Fibroblast of skin of left quadriceps (primary cell): ENCODE data around the gene CENPVL2.
"Not testable (repeated sequence)": the region's sequence is repeated elsewhere in the genome, so short reads cannot be mapped to it uniquely, and the experiment has no call there.

Experiments
- DNase-seq, 2 experiments: peaks; one replicate each; pipeline ENCODE4 v3.0.0-alpha.2; 2013; ENCODE audit warnings: low read depth in 2 of 2

CENPVL2 gene

DNA sequence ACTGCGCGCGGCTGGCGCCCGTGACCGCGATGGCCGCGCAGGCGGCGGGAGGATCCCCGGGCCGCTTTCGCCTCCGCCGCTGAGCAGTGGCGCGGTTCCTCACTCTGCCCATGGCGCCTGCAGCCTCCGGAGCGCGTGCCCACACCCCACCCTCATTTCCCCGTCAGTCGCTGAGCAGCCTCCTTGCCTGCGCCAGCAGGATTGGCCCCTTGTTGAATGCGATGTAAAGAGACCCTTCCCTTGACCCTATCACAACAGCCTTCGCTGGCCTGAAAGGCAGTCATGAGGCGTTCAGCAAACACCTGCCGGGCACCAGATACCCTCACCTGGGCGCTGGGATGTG, at the start of gene CENPVL2:
CENPVL2 (minus strand) TSS at position 112 of the 343 bp plus-strand sequence; CDS start at position 112, 0 bp downstream.
- DNase-seq = not testable (repeated sequence)

DNA sequence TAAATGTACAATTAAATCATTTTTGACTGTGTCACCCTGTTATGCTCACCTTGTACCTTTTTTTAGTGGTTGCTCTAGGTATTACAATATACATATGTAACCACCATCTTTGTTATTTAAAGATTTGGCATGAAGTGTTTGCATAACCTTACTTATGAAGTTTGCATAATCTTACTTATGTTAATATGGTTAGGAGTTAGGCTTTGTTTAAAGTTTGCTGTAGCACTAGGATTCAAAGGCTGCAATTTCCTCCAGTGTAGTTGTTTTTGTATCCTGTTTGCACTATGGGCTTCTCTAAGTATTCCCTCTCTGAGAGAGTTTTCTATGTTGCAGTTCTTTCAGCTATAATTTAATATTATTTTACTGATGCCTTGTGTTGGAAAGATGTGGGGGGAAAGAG, 45.6 kb upstream of the CENPVL2 start:
- no peak for DNase-seq

DNA sequence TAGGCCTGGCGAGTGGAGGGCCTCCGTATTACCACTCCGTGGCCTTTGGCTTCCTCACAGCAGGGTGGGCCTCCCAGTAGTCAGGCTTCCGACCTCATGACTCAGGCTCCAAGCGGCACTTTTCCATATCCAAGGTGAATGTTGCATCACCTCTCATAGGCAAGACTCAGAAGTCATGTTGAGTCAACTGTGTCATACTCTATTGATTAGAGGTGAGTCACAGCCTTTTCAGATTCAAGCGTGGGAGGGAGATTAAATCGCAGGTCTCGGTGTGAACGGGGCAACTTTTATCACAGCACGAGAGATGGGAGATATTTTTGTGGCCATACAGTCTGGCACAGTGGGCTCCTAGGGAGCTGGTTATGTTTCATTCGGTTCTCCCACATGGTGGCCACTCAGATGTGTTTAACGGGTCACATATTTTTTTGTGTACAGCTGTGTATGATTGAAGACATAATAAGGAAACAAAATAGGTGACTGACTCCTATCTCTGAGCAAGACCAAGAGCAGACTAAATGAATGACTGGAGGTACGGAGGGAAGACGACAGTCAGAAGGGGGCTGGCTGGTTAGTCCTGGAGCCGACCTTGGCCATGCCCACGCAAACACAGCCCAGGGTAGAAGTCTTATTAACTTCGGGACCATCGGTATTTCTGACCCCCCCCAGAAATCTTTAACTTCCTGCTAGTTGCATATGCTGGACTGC, 30.5 kb upstream of the CENPVL2 start:
- not testable (repeated sequence) for DNase-seq

DNA sequence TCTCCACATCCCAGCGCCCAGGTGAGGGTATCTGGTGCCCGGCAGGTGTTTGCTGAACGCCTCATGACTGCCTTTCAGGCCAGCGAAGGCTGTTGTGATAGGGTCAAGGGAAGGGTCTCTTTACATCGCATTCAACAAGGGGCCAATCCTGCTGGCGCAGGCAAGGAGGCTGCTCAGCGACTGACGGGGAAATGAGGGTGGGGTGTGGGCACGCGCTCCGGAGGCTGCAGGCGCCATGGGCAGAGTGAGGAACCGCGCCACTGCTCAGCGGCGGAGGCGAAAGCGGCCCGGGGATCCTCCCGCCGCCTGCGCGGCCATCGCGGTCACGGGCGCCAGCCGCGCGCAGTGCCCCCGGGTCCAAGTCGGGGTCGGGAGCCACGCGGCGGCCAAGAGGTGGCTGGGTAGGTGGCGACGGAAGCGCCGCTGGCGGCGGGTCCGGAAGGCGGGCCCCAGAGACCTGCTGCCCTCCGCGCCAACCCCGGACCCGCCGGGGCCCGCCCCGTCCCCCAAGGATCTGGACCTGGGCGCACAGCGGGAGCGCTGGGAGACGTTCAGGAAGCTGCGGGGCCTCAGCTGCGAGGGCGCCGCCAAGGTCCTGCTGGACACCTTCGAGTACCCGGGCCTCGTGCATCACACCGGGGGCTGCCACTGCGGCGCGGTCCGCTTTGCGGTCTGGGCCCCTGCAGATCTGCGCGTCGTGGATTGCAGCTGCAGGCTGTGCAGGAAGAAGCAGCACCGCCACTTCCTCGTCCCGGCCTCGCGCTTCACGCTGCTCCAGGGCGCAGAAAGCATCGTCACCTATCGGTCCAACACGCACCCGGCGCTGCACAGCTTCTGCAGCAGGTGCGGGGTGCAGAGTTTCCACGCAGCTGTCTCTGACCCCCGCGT, 27.9 kb upstream of the CENPVL2 start, which contains the start of gene CENPVL1:
CENPVL1 (plus strand) TSS at position 236 of the 888 bp plus-strand sequence; CDS start at position 236, 0 bp downstream.
- not testable (repeated sequence) for DNase-seq

DNA sequence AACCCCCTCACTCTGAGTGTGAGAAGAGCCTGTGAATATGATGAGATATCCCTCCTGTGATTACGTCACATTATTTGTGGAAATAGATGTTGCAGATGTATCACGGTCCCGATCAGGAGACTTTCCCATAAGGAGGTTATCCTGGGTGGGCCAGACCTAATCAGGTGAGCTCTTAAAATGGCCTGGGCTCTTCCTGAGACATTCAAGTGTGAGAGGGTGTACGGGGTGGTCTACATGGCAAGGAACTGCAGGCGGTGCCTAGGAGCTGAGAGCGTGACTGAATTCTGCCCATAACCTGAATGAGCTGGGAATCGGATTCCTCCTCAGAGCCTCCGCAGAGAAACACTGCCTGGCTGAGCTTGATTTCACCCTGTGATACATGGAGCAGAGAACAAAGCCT, 14.8 kb upstream of the CENPVL2 start:
- no peak for DNase-seq

DNA sequence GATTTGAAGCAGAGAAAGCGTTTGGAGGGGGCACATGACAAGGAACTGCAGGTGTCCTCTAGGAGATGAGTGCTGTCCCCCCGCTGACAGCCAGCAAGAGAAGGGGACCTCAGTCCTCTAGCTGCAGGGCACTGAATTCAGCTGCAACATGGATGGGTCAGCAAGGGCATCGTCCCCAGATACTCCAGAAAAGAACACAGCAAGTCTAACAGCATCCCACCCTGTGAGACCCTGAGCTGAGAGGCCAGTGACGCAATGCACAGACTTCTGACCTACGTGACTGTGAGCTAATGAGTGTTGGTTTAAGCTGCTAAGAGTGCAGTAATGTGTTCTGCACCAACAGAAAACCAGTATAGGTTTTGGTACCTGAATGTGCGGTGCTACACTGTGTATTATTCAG, 11.6 kb upstream of the CENPVL2 start:
- no peak for DNase-seq

DNA sequence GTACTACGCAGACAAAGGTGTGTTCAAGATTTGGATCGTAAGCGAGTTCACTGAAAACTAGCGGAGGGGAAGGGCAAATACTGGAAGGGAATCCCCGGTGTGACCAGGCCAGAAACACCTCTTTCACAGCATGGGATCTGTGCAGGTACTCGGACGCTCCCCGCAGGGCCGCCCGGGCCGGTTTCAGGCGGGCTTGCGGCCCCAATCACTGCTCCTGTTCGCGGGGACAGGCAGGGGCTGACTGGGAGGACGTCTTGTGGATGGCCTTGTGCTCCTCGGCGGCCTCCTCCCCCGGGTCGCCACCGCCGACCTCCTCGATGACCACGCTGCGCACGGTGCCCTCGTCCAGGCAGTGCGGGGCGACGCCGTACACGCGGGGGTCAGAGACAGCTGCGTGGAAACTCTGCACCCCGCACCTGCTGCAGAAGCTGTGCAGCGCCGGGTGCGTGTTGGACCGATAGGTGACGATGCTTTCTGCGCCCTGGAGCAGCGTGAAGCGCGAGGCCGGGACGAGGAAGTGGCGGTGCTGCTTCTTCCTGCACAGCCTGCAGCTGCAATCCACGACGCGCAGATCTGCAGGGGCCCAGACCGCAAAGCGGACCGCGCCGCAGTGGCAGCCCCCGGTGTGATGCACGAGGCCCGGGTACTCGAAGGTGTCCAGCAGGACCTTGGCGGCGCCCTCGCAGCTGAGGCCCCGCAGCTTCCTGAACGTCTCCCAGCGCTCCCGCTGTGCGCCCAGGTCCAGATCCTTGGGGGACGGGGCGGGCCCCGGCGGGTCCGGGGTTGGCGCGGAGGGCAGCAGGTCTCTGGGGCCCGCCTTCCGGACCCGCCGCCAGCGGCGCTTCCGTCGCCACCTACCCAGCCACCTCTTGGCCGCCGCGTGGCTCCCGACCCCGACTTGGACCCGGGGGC, 567 bp downstream of the CENPVL2 start:
- not testable (repeated sequence) for DNase-seq

DNA sequence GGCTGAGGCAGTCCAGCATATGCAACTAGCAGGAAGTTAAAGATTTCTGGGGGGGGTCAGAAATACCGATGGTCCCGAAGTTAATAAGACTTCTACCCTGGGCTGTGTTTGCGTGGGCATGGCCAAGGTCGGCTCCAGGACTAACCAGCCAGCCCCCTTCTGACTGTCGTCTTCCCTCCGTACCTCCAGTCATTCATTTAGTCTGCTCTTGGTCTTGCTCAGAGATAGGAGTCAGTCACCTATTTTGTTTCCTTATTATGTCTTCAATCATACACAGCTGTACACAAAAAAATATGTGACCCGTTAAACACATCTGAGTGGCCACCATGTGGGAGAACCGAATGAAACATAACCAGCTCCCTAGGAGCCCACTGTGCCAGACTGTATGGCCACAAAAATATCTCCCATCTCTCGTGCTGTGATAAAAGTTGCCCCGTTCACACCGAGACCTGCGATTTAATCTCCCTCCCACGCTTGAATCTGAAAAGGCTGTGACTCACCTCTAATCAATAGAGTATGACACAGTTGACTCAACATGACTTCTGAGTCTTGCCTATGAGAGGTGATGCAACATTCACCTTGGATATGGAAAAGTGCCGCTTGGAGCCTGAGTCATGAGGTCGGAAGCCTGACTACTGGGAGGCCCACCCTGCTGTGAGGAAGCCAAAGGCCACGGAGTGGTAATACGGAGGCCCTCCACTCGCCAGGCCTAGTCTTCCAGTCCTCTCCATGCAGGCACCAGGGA, 2.8 kb downstream of the CENPVL2 start:
- DNase-seq = not testable (repeated sequence)

DNA sequence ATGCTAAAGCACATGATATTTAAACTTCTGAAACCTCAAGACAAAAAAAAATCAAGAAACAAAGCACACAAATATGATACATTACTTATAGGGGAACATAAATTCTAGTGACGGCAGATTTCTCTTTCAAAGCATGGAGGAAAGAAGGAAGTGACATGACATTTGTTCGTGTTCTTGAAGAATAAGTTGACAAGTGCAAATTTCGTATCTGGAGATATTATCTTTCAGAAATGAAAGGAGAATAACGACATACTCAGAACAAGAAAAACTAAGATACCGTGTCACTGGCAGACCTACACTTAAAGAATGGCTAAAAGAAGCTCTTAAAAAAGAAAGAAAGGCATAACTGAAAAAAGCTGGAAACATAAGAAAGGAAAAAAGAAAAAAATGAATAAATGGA, 16.6 kb downstream of the CENPVL2 start:
- DNase-seq = no peak

DNA sequence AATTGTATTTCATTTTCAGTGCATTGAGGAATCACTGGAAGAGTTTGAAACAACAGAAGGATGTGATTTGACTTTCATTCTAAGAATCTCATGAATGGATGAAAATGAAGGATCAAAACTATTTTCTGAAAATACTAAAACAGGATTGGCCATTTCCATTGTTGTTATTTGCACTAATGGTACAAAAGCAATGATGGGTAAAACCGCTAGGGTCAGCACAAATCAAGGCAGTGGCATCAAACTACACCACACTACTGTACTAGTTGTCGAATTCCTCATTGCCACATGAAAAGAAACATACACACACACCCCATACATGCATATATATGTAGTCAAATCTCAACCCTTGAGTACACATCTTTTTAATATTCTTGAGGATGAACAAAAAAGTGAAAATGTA, 39.3 kb downstream of the CENPVL2 start:
- no peak for DNase-seq

DNA sequence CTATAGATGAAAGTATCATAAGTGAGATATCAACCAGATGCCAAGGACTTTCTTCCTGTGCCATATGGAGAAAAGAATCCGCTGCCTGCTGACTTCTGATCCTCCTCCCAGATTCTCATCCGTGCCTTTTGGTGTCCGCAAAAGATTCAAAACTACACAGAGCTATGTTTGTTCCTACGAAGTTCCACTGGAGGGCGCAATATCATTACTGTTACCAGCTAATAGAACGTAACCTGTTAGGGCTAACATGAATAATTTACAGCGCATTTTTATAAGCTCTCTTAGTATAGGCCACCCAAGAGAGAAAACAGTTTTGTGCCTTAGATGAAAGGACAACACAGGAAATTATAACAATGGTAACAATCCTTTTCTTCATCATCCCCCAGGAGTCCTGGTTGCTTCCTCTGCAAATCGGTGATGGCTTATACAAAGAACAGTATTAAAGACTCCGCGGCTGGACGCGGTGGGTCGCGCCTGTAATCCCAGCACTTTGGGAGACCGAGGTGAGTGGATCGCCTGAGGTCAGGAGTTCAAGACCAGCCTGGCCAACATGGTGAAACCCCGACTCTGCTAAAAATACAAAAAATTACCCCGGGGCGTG, 41.1 kb downstream of the CENPVL2 start:
- DNase-seq = peak; percentile 15 to 23

DNA sequence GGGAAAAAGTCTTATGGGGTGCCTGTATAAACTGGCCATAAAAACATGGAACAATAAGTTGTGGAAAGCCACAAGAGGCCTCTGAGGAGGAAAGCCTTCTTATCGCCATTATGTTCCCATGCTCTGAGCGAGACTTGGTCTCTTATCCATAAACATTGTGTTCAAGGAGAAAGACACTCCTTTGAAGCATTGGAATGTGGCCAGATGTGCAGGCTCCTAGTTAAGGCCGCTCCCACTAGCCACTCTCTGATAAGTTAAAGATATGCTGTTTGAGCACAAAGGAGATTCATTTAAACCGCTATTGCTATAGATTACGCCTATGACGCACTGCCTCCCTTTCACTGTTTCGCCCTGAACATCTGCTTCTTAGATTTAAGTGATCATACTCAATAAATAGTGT, 46.1 kb downstream of the CENPVL2 start:
- not testable (repeated sequence) for DNase-seq
